ELR (cell line): Measurements from ENCODE around the gene TCIRG1.

ENCODE experiments used
- DNase-seq: peaks from one replicate; pipeline ENCODE4 v3.0.0-alpha.2; 2015; ENCODE audit warnings: low read depth

TCIRG1 gene

DNA sequence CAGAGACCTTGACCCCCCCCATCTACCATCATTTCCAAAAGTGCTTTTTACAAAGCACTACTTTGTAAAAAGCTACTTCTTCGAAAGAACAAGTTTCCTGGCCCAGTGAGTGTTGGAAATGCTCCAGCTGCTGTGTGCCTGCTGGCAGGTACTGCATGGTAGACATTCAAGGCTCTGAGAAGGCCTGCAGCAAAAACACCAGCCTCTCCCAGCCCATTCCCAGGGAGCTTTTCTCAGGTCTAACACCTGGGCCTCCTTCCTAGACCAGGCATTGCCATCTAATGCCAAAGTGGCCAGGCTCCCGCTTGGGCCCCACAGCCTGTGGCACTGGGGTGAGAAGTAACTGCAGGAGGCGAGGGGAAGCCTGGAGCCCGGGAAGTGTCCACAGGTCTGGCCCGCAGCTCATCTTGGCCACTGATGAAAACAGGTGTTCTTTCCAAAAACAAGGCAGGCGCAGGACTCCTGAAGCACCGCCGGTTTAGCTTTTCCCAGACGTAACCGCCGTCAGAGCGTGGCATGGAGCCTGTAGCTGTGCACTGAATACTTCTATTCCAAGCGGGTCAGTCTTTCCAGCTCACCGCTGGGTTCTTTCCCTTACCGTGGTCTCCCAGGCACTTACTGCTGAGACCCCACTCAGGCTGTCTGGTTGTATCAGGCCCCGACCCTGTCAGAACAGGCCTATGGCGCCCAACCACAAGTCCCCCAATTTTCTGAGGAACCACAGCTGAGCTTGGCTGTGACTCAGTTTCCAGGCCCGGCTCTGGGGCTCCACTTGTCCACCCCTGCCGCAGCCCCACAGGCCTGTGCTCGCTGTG, 1.2 kb upstream of the TCIRG1 start:
- DNase-seq: no peak

DNA sequence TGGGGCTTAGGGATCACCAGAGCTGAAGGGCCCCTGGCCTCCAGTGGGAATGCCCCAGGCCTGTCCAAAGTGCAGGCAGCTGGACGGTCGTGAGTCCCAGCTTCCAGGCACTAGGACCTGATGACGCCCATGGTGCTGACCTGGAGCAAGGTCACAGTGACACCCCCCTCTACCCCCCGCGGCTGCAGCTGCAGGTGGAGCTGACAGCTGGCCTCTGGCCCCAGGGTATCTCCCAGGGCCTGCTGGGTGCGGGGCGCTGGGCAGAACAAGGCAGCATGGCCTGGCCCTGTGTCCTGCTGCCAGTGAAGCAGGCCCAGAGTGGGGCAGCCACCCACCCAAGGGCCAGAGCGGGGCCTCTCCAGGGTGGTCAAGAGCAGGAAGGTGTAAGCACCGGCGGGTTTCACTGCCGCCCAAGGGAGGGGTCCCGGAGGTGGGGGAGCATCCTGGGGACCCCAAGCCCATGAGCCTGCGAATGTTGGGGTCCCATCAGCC, 553 bp upstream of the TCIRG1 start:
- no peak for DNase-seq

DNA sequence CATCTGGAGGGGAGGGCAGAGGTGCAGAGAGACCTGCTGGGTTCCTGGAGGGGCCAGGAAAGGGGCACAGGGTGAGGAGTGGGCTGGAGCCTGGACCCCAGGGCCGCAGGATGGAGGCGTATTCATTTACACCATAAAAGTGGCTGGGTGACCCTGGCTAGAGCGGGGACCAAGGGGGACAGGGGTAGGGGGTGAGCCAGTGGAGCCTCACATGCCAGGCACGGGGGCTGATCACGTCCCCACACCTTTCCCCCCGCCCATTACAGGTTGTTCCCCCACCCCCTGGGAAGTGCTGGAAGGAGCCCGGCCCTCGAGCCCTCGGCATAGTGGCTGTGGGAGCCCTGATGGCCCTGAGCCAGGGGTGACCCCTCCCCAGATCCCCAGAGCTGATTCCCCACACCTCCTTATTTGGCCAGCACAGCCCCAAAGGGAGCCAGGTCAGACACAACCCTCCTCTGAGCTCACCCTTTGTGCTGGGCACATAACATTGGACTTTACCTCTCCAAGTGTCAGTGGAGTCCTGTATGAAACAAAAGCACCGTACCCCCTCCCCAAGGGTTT, 781 bp downstream of the TCIRG1 start:
- DNase-seq: peak; percentile 40

DNA sequence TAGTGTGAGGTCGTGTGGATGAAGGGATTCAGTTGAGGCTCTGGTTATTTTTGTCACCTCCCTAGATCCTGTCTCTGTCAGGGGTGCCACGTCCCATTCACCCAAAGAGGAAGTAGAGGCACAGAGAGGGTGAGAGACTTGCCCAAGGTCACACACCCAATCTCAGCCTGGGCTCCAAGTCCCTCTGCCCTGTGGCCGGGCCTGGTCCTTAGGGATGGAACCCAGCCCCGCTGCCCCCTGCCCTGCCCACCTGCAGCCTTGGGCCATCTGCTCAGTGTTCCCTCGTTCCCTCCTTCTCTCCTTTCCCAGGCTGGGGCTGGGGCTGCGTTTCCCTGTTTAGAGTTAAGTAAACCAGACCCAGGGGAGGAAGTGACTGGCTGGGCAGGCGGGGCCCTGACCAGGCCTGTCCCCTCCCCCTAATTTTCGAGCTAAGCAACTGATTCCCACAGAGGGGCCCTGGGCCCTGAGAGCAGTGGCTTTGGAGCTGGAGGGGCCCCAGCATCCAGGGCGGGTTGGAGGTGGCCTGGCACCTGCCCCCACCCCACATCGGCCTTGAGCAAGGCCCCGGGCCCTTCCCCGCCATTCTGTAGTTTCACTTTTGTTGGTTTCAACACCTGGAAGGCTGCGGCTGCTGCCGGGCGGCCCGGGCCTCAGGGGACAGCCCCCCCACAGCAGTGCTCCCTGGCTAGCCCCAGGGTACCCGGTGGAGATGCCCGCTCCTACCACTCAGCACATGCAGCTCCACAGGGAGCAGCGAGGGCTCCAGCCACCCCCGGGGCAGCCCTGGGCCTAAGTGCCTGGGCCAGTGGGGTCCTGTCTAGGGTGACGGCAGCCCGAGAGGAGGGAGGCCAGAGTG, 1.5 kb downstream of the TCIRG1 start:
- peak; percentile 82 for DNase-seq

DNA sequence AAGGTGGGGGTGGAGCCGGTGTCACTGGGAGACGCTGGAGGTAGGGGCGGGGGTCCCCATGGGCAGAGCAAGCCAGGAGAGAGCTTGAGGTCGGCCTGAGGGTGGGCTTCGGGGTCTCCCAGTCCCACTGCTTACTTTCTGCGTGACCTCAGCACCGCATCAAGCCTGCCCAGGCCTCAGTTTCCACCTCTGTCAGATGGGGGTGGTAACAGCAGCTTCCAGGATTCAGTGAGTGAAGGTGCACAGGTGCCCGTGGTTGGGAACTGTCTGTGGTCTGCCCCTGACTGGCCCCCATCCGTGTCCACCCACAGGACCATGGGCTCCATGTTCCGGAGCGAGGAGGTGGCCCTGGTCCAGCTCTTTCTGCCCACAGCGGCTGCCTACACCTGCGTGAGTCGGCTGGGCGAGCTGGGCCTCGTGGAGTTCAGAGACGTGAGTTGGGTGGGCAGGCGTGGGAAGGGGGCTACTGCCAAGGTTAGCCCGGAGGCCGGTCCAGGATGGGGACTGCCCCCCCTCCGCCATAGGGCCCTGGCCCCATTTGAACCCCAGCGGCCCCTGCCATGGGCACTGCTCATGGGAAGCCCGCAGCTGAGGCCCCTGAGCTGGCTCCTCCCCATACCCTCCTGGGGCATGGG, 2.2 kb downstream of the TCIRG1 start:
- no peak for DNase-seq

DNA sequence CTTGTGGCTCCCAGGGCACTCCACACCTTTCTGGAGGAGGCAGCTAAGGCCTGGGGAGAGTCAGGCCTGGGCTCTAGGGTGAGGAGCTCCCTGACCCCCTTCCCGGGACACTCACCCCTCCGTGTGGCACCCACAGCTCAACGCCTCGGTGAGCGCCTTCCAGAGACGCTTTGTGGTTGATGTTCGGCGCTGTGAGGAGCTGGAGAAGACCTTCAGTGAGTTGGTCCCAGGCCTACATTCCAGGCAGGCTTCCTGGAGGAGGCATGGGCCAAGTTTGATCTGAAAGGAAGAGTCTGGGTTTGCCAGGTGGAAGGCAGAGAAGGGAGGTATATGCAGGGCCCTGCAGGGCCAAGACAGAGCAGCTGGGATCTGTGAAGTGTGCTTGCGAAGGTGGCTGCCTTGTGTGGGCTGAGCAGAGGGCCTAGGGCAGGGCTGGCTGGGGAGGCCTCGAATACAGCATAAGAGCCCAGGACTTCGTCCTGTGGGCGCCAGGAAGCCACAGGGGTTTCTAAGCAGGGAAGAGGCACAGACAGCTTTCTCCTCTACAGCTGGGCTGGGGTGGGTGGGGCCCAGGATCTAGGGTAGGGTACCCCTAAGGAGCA, 2.9 kb downstream of the TCIRG1 start:
- no peak for DNase-seq

DNA sequence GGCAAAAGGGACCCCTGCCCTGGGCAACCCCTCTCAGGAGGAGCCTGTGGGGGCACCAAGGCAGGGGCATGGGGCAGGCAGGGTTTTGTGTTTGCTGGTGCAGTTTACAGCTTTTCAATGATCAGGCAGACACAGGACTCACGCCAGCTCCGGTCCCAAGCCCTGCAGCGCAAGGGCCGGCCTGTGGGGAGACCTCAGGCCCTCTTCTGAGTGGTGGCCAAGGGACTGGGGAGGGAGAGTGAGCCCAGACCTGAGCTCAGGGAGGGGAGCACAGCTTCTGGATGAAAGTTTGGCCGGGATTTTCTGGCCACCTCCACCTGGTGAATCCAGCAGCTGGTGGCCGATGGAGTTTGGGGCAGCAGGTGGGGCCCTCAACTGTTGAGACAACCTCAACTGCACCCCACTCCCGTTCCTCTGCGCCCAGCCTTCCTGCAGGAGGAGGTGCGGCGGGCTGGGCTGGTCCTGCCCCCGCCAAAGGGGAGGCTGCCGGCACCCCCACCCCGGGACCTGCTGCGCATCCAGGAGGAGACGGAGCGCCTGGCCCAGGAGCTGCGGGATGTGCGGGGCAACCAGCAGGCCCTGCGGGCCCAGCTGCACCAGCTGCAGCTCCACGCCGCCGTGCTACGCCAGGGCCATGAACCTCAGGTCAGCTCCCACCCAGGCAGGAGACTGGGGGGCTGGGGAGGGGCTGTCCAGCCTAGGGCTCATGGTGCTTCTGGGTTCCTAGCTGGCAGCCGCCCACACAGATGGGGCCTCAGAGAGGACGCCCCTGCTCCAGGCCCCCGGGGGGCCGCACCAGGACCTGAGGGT, 3.6 kb downstream of the TCIRG1 start:
- DNase-seq: peak; percentile 27

DNA sequence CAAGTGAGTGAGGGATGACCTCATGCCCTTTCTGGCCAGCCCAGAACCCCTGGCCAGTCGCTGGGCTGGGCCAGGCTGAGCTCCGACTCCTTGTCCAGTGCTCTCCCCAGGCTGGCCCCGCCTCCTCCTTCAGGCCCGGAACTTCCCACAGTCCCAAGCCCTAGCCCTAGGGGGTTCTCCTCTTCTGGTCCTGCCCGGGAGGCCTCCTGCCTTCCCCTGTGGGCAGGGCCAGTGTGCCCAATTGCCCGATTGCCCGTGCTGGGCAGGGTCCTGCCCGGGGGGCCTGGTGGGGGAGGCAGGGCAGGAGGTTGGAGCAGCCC, 4.2 kb downstream of the TCIRG1 start:
- DNase-seq: peak; percentile 42

DNA sequence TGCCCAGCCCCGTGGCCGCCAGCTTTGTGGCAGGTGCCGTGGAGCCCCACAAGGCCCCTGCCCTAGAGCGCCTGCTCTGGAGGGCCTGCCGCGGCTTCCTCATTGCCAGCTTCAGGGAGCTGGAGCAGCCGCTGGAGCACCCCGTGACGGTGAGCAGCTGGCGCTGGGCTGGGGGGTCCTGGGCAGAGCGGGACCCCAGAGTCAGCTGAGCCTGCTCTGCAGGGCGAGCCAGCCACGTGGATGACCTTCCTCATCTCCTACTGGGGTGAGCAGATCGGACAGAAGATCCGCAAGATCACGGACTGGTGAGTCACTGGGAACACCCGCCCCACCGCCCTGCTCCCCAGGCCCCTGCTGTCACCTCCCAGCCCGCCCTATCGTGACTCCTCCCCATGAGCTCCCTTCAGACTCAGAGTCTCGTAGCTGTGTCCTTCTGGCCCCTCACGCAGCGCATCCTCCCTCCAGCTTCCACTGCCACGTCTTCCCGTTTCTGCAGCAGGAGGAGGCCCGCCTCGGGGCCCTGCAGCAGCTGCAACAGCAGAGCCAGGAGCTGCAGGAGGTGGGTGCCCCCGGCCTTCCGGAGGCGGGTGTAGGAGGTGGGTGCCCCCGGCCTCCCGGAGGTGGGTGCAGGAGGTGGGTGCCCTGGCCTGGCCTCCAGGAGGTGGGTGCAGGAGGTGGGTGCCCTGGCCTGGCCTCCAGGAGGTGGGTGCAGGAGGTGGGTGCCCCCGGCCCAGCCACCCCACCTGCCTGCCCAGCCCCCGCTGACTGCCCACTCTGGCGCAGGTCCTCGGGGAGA, 4.7 kb downstream of the TCIRG1 start:
- DNase-seq: peak; percentile 95

DNA sequence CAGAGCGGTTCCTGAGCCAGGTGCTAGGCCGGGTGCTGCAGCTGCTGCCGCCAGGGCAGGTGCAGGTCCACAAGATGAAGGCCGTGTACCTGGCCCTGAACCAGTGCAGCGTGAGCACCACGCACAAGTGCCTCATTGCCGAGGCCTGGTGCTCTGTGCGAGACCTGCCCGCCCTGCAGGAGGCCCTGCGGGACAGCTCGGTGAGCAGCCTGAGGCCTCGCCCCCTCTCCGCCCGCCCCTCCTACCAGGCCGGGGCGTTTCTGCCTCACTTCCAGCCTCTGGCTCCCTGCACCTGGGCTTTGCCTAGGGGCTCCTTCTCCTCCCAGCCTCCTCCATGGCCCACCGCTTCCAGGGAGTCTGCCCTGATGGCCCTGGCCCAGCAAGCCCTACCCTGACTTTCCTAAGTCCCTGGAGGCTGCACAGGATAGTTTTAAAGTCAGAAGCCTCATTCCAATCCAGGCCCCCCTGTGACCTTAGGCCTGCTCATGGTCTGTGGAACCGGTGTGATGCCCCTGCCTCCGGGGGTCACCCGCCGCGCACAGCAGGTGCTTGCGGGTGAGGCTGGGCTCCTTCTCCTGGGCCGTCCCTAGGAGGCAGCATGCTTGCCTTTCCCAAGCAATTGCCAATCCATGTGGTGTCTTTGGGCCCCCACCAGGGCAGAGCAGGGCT, 5.5 kb downstream of the TCIRG1 start:
- no peak for DNase-seq

DNA sequence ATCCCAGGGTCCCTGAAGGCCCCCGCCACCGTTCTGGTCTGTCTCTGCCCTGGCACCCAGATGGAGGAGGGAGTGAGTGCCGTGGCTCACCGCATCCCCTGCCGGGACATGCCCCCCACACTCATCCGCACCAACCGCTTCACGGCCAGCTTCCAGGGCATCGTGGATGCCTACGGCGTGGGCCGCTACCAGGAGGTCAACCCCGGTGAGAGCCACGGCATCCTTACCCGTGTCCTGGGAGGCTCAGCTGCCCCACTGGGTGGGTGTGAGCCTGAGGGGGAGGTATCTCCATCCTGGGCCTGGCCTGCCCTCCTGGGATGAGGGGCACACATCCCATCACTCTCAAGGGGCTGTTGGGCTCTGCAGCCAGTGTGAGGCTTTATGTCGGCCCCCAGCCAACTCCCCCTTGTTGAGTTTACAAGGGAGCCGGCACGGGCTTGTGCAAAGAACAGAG, 6.1 kb downstream of the TCIRG1 start:
- DNase-seq: no peak

DNA sequence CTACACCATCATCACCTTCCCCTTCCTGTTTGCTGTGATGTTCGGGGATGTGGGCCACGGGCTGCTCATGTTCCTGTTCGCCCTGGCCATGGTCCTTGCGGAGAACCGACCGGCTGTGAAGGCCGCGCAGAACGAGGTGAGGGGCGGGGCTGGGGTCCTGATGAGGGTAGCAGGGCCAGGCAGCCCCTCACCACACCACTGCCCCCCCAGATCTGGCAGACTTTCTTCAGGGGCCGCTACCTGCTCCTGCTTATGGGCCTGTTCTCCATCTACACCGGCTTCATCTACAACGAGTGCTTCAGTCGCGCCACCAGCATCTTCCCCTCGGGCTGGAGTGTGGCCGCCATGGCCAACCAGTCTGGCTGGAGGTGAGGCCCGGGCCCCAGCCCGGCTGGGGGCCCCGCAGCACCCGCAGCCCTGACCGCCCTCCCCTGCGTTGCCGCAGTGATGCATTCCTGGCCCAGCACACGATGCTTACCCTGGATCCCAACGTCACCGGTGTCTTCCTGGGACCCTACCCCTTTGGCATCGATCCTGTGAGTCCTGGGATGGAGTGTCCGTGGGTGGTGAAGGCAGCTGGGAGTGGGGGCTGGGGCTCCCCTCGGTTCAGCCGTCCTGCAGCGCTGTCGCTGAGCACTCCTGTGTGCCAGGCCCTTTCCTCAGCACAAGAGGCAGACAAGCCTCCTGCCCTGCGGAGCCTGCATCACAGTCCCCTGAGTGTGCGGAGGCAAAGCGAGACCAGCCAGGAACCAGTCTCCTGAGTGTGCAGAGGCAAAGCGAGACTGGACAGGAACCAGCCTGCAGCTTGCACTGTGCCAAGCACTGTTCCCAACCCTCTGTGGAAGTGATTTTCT, 8.8 kb downstream of the TCIRG1 start:
- DNase-seq: no peak

DNA sequence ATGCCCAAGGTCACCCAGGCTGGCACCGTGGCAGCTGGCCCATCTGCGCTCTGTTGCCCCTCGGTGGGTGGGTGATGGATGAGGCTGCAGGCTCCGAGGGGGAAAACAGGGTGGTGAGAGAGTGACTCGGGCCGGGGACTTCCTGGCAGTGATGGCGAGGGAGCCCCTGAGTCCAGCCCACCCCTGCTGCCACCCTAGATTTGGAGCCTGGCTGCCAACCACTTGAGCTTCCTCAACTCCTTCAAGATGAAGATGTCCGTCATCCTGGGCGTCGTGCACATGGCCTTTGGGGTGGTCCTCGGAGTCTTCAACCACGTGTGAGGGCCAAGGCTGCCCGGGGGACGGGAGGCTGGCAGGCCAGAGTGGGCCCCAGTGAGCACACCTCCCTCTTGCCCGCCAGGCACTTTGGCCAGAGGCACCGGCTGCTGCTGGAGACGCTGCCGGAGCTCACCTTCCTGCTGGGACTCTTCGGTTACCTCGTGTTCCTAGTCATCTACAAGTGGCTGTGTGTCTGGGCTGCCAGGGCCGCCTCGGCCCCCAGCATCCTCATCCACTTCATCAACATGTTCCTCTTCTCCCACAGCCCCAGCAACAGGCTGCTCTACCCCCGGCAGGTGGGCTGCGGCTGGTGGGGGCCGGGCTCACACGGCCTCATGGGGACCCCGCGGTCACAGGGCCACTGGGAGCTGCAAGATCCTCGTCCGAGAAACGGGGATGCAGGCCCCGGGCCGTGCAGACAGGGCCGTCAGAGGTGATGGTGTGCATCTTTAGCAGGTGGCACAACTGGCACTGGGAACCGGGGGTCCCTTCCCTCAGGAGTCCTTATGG, 10.1 kb downstream of the TCIRG1 start:
- no peak for DNase-seq

DNA sequence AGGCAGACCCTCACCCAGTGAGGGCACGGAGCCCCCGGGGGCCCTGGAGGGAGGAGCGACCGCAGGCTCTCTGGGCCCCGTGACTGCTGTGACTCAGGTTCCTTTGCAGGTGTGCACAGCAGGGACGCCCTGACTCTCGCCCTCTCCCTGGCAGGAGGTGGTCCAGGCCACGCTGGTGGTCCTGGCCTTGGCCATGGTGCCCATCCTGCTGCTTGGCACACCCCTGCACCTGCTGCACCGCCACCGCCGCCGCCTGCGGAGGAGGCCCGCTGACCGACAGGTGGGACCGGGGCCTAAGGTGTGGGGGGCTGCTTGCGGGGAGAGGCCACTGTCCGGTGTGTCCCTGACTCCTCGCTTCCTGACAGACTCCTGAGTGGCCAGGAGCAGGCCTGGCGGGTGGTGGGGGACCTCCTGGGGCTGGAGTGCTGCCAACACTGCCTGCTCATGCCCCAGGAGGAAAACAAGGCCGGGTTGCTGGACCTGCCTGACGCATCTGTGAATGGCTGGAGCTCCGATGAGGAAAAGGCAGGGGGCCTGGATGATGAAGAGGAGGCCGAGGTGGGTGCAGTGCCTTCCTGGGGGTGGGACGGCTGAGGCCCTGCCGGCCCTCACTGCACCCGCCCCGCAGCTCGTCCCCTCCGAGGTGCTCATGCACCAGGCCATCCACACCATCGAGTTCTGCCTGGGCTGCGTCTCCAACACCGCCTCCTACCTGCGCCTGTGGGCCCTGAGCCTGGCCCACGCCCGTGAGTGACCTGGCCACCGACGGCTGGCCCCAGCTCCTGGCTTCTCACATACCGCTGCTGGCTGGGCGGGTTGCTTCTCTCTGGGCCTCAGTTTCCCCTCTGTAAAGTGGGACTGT, 10.9 kb downstream of the TCIRG1 start:
- no peak for DNase-seq

DNA sequence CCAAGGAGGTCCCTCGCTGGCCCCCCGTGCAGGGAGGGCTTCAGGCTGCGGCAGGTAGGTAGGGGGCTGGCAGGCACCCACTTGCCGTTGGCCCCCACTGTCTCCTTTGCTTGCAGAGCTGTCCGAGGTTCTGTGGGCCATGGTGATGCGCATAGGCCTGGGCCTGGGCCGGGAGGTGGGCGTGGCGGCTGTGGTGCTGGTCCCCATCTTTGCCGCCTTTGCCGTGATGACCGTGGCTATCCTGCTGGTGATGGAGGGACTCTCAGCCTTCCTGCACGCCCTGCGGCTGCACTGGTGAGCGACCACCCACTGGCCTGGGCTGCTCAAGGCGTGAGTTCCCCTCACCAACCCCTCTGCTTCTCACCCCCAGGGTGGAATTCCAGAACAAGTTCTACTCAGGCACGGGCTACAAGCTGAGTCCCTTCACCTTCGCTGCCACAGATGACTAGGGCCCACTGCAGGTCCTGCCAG, 11.6 kb downstream of the TCIRG1 start:
- DNase-seq: no peak
